ENCODE data around the gene PTHLH.

GRCh38 chr12:27967551-27968054 lies 4.9 kb downstream of the PTHLH start:
- TF ChIP-seq, protein P1, sequence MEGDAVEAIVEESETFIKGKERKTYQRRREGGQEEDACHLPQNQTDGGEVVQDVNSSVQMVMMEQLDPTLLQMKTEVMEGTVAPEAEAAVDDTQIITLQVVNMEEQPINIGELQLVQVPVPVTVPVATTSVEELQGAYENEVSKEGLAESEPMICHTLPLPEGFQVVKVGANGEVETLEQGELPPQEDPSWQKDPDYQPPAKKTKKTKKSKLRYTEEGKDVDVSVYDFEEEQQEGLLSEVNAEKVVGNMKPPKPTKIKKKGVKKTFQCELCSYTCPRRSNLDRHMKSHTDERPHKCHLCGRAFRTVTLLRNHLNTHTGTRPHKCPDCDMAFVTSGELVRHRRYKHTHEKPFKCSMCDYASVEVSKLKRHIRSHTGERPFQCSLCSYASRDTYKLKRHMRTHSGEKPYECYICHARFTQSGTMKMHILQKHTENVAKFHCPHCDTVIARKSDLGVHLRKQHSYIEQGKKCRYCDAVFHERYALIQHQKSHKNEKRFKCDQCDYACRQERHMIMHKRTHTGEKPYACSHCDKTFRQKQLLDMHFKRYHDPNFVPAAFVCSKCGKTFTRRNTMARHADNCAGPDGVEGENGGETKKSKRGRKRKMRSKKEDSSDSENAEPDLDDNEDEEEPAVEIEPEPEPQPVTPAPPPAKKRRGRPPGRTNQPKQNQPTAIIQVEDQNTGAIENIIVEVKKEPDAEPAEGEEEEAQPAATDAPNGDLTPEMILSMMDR (IDR thresholded peaks at IDR 0.05; ENCODE audit: poor library complexity): no peak
- TF ChIP-seq EZH2 (IDR thresholded peaks at IDR 0.05; ENCODE audit: borderline replicate concordance): no peak
